HL-60 (cell line): ENCODE measurements around the gene FAM186B.

Experiments
- POLR2AphosphoS5 ChIP-seq: IDR thresholded peaks from 2 replicates; pipeline ENCODE4 v1.6.1; 2012; ENCODE audit warnings: low read depth
- SPI1 ChIP-seq: IDR thresholded peaks from 2 replicates; pipeline ENCODE4 v1.6.1; 2012; ENCODE audit warnings: low read depth, mild to moderate bottlenecking, borderline replicate concordance
- TF ChIP-seq, protein P1 (sequence below): IDR thresholded peaks from one replicate; pipeline ENCODE4 v1.5.1; 2011; ENCODE audit warnings: low read length, control low read depth, inconsistent platforms; ENCODE audit not compliant: insufficient read depth
- TF ChIP-seq, protein P2 (sequence below): IDR thresholded peaks from 2 replicates; pipeline ENCODE4 v1.6.1; 2012; ENCODE audit warnings: low read depth; ENCODE audit not compliant: insufficient replicate concordance

DNA sequence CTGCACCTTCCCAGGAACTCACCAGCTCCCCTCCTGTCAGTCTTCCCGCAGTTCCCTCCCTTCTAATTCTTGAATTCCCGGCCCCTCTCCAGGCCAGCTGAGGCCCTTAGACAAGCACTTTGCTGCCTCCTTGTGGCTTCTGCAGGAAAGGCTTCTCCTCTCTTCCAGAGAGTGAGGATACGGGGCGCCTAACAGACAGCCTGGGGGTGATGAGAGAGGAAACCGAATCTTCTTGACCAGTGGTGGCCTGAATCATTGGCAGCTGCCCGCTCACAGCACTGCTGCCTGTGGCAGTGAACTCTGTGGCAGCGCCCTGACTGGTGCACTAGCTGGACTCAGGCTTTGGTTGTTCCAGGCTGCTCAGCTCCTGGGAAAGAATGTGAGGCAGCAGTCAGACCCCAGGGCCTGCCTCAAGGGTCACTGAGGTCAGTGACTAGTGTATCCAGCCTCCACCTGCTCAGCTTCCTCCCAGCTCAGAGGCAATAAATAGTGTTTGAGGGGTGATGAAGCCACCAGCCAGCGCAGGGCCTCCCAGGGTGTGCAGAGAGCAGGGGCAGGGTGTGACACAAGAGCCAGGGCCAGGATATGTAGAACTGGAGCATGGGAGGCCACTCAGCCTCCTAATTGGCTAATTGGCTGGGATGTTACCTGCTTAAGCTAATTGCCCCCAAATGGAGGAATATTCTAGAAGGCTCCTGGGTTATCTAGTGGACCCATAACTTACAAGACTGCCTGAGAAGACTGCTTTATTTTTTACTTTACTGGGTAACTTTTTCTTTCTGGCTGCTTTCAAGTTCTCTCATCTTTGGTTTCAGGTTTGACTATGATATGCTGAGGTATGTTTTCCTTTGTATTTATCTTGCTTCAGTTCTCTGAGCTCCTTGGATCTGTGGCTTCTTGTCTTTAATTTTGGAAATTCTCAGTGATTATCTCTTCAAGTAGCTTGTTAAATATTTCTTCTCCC, 24.6 kb downstream of the FAM186B start:
- TF ChIP-seq, protein P1, sequence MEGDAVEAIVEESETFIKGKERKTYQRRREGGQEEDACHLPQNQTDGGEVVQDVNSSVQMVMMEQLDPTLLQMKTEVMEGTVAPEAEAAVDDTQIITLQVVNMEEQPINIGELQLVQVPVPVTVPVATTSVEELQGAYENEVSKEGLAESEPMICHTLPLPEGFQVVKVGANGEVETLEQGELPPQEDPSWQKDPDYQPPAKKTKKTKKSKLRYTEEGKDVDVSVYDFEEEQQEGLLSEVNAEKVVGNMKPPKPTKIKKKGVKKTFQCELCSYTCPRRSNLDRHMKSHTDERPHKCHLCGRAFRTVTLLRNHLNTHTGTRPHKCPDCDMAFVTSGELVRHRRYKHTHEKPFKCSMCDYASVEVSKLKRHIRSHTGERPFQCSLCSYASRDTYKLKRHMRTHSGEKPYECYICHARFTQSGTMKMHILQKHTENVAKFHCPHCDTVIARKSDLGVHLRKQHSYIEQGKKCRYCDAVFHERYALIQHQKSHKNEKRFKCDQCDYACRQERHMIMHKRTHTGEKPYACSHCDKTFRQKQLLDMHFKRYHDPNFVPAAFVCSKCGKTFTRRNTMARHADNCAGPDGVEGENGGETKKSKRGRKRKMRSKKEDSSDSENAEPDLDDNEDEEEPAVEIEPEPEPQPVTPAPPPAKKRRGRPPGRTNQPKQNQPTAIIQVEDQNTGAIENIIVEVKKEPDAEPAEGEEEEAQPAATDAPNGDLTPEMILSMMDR, result peak; percentile 60
- TF ChIP-seq POLR2AphosphoS5, result no peak
- TF ChIP-seq, protein P2, sequence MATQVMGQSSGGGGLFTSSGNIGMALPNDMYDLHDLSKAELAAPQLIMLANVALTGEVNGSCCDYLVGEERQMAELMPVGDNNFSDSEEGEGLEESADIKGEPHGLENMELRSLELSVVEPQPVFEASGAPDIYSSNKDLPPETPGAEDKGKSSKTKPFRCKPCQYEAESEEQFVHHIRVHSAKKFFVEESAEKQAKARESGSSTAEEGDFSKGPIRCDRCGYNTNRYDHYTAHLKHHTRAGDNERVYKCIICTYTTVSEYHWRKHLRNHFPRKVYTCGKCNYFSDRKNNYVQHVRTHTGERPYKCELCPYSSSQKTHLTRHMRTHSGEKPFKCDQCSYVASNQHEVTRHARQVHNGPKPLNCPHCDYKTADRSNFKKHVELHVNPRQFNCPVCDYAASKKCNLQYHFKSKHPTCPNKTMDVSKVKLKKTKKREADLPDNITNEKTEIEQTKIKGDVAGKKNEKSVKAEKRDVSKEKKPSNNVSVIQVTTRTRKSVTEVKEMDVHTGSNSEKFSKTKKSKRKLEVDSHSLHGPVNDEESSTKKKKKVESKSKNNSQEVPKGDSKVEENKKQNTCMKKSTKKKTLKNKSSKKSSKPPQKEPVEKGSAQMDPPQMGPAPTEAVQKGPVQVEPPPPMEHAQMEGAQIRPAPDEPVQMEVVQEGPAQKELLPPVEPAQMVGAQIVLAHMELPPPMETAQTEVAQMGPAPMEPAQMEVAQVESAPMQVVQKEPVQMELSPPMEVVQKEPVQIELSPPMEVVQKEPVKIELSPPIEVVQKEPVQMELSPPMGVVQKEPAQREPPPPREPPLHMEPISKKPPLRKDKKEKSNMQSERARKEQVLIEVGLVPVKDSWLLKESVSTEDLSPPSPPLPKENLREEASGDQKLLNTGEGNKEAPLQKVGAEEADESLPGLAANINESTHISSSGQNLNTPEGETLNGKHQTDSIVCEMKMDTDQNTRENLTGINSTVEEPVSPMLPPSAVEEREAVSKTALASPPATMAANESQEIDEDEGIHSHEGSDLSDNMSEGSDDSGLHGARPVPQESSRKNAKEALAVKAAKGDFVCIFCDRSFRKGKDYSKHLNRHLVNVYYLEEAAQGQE, result no peak
- no peak for TF ChIP-seq SPI1
